Activated T-helper 17 cell treated with anti-CD3 and anti-CD28 coated beads, Interleukin-2, amount 50 U/mL, for 72 hours (primary cell): Measurements from ENCODE around the gene ABL2. TPM values are rescaled to one million over a fixed set of nuclear protein-coding genes. Genes with fewer than 3 reads are reported as not detected.
"Not testable (repeated sequence)": the region's sequence is repeated elsewhere in the genome, so short reads cannot be mapped to it uniquely, and the experiment has no call there.

Source experiments
- ATAC-seq: fragments of 150-1000 bp; cut with Tn5 transposase; replicated peaks from 2 replicates; pipeline ENCODE4 v1.10.0; 2021; ENCODE audit warnings: mild to moderate bottlenecking, moderate library complexity
- H3K27ac Mint-ChIP-seq: one replicate; pipeline ENCODE4 v1.8.0; 2022; ENCODE audit warnings: mixed read lengths
- H3K27me3 Mint-ChIP-seq: one replicate; pipeline ENCODE4 v1.8.0; 2022; ENCODE audit warnings: mixed read lengths
- H3K36me3 Mint-ChIP-seq: one replicate; pipeline ENCODE4 v1.8.0; 2022; ENCODE audit warnings: low read depth, mild to moderate bottlenecking, mixed read lengths
- H3K4me1 Mint-ChIP-seq: one replicate; pipeline ENCODE4 v1.8.0; 2022; ENCODE audit warnings: mixed read lengths
- H3K4me3 Mint-ChIP-seq: one replicate; pipeline ENCODE4 v1.8.0; 2022; ENCODE audit warnings: mild to moderate bottlenecking, mixed read lengths
- H3K9me3 Mint-ChIP-seq: one replicate; pipeline ENCODE4 v1.8.0; 2022; ENCODE audit warnings: mixed read lengths
- total RNA-seq, 2 donors: library from RNA; stranded (reverse); gene quantifications; one replicate each; pipeline ENCODE4 v1.2.3, GENCODE V29; 2022

Gene ABL2
- total RNA-seq, 2 donors from 2014 or later: 5.2 to 8.2 TPM

DNA sequence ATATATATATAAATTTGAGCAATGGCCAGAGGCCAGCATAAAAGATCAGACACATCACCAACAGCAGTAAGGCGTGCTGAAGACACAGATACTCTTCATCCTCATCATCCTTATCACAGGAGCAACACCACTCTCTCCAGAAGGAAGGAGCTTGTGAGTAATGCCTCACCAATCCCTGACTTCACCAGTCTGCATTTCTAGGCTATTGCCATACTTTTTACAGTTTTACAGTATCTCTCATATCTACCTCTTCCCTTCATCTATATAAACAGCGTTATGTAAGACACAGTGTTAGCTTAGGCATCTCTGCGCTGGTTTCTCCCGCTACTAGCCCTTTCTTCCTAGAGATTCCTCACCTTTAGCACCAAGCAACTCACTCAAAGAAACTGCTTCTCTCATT, 2.4 kb upstream of the ABL2 start:
- ATAC-seq: no peak
- H3K27ac Mint-ChIP-seq: no peak overlapping the region
- no peaks in the 10 kb centered on the region for H3K27me3 Mint-ChIP-seq

DNA sequence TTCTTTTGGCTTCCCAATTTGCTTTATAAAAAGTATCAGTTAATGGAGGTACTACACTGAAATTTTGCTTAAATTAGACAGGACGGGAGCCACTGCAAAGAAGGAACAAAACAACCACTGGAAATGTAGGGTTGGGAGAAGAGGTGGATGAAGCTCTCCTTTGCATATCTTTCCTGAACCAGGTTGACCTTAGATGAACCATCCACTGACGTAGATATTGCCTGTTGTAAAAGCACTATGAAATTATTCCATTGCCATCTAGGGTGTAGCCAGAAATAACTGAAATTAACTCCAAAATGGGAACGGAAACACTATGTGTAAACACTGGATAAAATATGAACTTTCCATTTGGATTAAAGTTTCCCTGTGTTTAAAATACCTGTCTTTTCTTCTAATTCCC, 1.2 kb upstream of the ABL2 start:
- Mint-ChIP-seq H3K36me3 (no peaks in the 10 kb centered on the region), H3K4me1 (peaks cover 28% of the 10 kb centered on the region), H3K4me3 (peak overlapping the region; percentile 80), H3K27ac (peak overlapping the region; percentile 64), H3K9me3 (no peaks in the 10 kb centered on the region), H3K27me3 (no peaks in the 10 kb centered on the region)
- ATAC-seq: no peak

More for the DNA sequence above, 2.4 kb upstream of the ABL2 start:
- Mint-ChIP-seq H3K9me3 (no peaks in the 10 kb centered on the region), H3K4me1 (peaks cover 18% of the 10 kb centered on the region), H3K36me3 (no peaks in the 10 kb centered on the region), H3K4me3 (no peak overlapping the region)

DNA sequence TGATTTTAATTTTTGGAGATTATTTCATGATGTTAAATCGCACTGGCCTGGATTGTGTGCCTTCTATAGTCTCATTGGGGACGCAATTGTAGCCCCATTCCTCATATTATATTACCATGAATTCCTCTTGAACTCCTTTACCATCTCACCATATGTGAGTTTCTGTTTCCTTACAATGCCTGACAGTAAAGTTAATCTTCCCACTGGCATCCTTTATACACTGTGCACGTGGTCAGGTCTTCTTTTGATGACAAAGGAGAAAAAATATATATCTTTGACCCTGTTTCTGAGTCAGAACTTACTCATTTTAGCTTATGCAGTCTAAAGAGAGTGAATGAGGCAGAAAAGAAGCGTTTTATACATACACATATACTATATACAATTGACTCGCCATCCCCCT, 774 bp upstream of the ABL2 start:
- Mint-ChIP-seq H3K36me3 (no peaks in the 10 kb centered on the region), H3K27me3 (no peaks in the 10 kb centered on the region), H3K4me1 (peaks cover 28% of the 10 kb centered on the region), H3K27ac (peak overlapping the region; percentile 64), H3K9me3 (no peaks in the 10 kb centered on the region), H3K4me3 (peak overlapping the region; percentile 80)
- ATAC-seq: peak; percentile 61

DNA sequence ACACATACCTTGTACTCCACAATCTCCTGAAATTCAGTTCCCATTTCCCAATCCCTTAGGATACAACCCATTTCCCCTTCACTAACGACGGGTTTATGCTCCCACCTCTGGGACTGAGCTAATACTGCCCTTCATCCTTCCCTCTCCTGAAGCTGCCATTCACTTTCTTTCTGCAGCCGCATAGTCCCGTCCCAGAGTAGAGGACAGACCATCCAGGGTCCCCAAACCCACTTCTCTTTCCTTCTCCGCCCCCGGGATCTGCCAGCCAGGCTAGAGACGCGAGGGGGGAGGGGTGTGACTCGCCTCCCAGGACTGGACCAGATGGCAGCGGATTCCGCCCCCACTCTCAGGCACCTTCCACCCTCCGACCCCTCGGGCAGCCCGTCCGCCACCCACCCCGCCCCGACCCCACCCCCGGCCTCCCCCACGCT, 679 bp downstream of the ABL2 start:
- H3K27ac Mint-ChIP-seq: peak overlapping the region; percentile 74
- peaks cover 28% of the 10 kb centered on the region for H3K4me1 Mint-ChIP-seq
- peak; percentile 24 for ATAC-seq
- no peaks in the 10 kb centered on the region for H3K36me3 Mint-ChIP-seq
- H3K27me3 Mint-ChIP-seq: no peaks in the 10 kb centered on the region
- H3K4me3 Mint-ChIP-seq: peak overlapping the region; percentile 89
- no peaks in the 10 kb centered on the region for H3K9me3 Mint-ChIP-seq

DNA sequence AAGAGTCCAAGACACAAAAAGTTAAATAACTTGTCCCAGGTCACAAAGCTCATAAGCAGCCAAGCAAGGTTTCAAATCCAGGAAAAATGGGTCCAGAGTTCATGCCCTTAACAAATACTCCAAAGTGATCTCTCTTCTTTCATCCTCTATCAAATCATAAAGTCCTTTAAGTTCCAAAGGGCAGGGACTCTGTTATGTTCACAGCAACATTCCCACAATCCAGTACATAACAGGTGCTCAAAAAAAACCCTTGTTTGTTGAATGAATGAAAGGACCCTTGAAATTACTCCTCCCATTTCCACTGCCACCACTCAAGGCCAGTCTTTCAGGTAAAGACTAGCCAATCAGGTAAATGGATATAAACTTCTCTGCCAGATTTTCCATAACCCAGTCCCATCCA, 2.7 kb downstream of the ABL2 start:
- Mint-ChIP-seq H3K27ac (no peak overlapping the region), H3K9me3 (no peaks in the 10 kb centered on the region), H3K27me3 (no peaks in the 10 kb centered on the region), H3K4me1 (peaks cover 28% of the 10 kb centered on the region), H3K4me3 (no peak overlapping the region), H3K36me3 (peaks cover 3% of the 10 kb centered on the region)
- no peak for ATAC-seq

DNA sequence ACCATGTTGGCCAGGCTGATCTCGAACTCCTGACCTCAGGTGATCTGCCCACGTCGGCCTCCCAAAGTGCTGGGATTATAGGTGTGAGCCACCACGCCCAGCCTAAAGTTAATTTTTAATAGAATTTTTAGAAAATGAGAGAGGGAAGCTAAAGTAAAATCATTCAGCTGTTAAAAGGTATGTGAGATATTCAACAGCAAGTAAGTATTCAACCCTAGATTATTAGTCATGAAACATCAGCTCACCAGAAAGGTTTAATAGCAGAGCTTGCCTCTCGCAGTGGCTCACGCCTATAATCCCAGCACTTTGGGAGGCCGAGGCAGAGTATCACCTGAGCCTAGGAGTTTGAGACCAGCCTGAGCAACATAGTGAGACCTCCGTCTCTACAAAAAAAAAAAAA, 5.0 kb downstream of the ABL2 start:
- H3K9me3 Mint-ChIP-seq, H3K4me3 Mint-ChIP-seq, H3K27me3 Mint-ChIP-seq, ATAC-seq, H3K27ac Mint-ChIP-seq, H3K36me3 Mint-ChIP-seq: not testable (repeated sequence)
- H3K4me1 Mint-ChIP-seq: peaks cover 20% of the 10 kb centered on the region

DNA sequence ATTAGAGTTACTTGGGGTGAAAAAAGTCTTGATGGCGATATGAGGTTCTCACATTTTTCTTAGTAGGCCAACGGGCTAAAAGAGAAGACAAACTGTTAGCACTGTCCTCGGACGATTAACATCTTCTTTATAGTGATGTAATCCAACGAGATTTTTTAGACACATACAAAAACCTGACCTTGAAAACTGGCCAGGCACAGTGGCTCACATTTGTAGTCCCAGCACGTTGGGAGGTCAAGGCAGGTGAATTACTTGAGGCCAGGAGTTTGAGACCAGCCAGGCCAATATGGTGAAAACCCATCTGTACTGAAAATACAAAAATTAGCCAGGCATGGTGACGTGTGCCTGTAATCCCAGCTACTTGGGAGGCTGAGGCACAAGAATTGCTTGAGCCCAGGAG, 8.4 kb downstream of the ABL2 start:
- H3K4me1 Mint-ChIP-seq, ATAC-seq, H3K36me3 Mint-ChIP-seq, H3K27me3 Mint-ChIP-seq, H3K9me3 Mint-ChIP-seq, H3K27ac Mint-ChIP-seq, H3K4me3 Mint-ChIP-seq: not testable (repeated sequence)

DNA sequence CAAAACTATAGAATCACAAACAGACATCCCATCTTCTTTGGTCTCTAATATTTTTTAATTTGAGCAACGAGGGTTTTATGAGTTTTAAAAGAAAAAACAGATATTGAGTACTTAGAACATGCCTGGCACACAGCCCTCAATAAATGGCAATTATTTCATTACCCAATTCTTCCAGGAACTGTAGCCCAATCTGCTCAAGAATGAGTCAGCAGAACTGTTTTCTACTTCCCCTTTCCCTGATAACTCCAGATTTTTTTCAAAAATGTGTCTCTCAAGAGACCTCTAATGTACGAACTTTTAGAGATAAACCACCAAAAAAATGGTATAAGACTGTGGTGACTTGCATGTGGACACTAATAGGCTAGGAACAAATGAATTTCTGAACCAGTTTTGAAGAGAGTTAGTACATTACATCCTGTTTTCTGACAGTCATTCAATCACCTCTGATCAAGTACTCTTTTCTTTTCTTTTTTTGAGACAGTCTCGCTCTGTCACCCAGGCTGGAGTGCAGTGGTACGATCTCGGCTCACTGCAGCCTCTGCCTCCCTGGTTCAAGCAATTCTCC, 11.5 kb downstream of the ABL2 start:
- Mint-ChIP-seq H3K27ac (peak overlapping the region; percentile 59), H3K27me3 (no peaks in the 10 kb centered on the region), H3K4me1 (no peaks in the 10 kb centered on the region), H3K9me3 (no peaks in the 10 kb centered on the region), H3K4me3 (no peak overlapping the region), H3K36me3 (peaks cover 5% of the 10 kb centered on the region)
- no peak for ATAC-seq

DNA sequence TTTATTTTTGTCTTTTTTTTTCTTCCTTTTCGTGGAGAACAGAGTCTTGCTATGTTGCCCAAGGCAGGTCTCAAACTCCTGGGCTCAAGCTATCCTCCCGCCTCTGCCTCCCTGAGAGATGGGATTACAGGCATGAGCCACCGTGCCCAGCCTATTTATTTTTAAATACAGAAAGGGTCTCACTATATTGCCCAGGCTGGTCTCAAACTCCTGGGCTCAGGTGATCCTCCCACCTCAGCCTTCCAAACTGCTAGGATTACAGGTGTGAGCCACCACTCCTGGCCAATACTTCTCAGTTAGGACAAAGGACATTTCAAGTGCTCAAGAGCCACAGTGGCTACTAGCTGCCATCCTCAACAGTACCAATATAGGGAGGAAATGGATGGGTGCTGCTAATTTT, 16.2 kb downstream of the ABL2 start:
- H3K36me3 Mint-ChIP-seq, H3K4me1 Mint-ChIP-seq, H3K9me3 Mint-ChIP-seq, ATAC-seq, H3K4me3 Mint-ChIP-seq, H3K27ac Mint-ChIP-seq, H3K27me3 Mint-ChIP-seq: not testable (repeated sequence)

DNA sequence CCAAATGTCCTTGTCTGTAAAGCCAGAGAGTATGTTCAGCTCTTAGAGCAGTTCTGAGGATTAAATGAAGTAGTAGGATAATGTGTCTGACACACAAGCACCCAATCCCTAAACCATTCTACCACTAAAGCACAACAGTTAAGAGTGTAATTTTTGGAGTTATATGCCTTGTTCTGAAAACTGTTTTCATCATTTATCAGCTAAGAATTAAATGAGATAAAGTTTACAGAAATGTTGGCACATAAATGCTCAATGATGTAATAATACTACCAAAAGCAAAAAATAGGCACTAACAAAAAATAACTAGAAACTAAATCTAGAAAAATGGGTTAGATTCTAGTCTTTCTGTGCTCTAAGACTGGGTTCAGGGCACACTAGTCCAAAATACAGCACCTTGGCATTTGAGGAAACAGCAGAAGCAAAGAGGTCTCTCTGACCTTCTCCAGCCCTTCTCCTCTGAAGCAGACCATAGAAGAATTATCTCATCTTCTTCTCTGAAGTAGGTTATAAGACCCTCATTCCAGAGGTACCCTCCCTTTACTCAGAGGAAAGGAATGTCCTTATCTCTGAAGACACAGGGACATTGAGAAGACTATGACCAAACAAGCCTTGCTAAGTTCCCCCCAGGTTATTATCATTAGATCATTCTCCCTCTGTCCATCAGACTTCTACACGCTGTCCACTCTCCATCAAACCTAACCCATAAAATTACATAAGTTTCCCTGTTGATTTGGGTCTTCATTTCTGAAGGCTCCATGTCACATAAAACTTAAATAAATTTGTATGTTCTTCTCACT, 20.6 kb downstream of the ABL2 start:
- H3K36me3 Mint-ChIP-seq: peaks cover 5% of the 10 kb centered on the region
- H3K27ac Mint-ChIP-seq: peak overlapping the region; percentile 68
- H3K27me3 Mint-ChIP-seq: no peaks in the 10 kb centered on the region
- no peak for ATAC-seq
- peaks cover 4% of the 10 kb centered on the region for H3K9me3 Mint-ChIP-seq
- peaks cover 23% of the 10 kb centered on the region for H3K4me1 Mint-ChIP-seq
- H3K4me3 Mint-ChIP-seq: no peak overlapping the region

DNA sequence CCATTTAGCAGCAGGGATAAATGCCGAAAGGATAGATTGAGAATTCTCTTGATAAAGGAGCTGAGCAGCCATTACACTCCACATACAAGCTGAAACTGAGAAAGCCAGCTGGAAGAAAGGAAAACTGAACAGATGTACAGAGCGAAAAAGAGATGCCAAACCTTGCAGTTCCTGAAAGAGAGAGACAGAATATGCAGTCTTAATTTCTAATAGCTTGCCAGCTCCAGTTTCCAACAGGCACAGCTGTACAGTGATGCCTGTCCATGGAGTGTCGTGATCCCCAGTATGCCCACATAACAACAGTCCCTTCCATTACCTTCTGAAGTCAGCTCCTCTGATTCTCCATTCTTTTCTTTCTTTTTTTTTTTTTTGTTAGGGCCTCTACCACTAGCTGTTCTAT, 22.7 kb downstream of the ABL2 start:
- Mint-ChIP-seq H3K4me3 (no peak overlapping the region), H3K4me1 (peaks cover 30% of the 10 kb centered on the region), H3K27me3 (no peaks in the 10 kb centered on the region), H3K27ac (peak overlapping the region; percentile 19), H3K9me3 (peaks cover 4% of the 10 kb centered on the region), H3K36me3 (peaks cover 2% of the 10 kb centered on the region)
- no peak for ATAC-seq

DNA sequence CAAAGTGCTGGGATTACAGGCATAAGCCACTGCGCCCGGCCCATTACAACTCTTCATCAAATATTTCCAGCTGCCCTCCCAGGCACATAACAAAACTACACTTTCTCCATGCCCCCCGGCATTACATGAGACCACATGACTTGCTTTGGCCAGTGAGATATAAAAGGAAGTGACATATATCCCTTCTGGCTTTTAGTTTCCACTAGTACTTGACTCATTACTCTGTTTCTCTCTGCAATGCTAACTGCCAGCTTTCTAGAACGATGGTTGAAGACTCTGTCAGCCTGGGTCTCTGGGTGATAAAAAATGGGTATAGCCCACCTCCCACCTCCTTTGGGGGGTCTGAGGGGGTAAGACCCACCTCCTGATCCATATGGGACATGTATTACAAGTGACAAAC, 24.2 kb downstream of the ABL2 start:
- Mint-ChIP-seq H3K9me3 (peaks cover 4% of the 10 kb centered on the region), H3K27me3 (no peaks in the 10 kb centered on the region), H3K4me1 (peaks cover 30% of the 10 kb centered on the region), H3K36me3 (no peaks in the 10 kb centered on the region), H3K27ac (peak overlapping the region; percentile 51), H3K4me3 (peak overlapping the region; percentile 58)
- ATAC-seq: peak; percentile 90

DNA sequence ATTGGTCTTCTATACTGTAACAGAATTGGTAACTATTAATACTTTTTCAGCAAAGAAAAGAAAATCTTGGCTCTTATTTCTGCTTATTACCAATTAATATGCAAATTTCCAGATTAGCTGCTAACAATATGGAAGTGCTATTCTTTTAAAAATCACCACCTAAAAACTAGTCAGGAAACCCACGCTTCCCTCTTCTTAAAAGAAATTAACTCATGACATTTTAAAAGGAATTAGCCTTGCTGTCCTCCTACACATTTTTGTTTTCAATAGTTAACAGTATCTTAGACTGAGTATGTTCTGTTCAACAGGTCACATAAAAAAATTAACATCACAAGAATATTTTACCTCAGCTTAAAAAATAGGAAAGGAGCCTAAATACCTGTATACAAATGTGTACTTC, 27.3 kb downstream of the ABL2 start:
- H3K27ac Mint-ChIP-seq: peak overlapping the region; percentile 53
- H3K9me3 Mint-ChIP-seq: peaks cover 4% of the 10 kb centered on the region
- peaks cover 23% of the 10 kb centered on the region for H3K4me1 Mint-ChIP-seq
- H3K27me3 Mint-ChIP-seq: no peaks in the 10 kb centered on the region
- H3K4me3 Mint-ChIP-seq: peak overlapping the region; percentile 41
- no peaks in the 10 kb centered on the region for H3K36me3 Mint-ChIP-seq
- ATAC-seq: peak; percentile 50

DNA sequence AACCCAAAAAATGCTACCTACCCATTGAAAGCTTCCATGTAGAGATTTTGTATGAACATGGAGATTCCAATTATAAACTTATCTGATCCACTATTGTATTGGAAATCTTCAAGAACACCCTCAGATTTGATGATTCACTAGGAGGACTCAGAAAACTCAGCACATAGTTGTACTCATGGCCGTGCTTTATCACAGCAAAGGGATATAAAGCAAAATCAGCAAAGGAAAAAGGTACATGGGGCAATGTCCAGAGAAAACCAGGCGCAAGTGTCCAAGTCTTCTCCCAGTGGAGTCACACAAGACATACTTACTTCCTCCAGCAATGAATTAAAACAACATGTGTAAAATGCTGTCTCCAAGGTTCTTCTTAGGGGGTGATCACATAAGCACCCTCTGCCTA, 28.9 kb downstream of the ABL2 start:
- H3K36me3 Mint-ChIP-seq: no peaks in the 10 kb centered on the region
- peaks cover 14% of the 10 kb centered on the region for H3K4me1 Mint-ChIP-seq
- no peaks in the 10 kb centered on the region for H3K27me3 Mint-ChIP-seq
- ATAC-seq: no peak
- peaks cover 4% of the 10 kb centered on the region for H3K9me3 Mint-ChIP-seq
- H3K4me3 Mint-ChIP-seq: no peak overlapping the region
- no peak overlapping the region for H3K27ac Mint-ChIP-seq

DNA sequence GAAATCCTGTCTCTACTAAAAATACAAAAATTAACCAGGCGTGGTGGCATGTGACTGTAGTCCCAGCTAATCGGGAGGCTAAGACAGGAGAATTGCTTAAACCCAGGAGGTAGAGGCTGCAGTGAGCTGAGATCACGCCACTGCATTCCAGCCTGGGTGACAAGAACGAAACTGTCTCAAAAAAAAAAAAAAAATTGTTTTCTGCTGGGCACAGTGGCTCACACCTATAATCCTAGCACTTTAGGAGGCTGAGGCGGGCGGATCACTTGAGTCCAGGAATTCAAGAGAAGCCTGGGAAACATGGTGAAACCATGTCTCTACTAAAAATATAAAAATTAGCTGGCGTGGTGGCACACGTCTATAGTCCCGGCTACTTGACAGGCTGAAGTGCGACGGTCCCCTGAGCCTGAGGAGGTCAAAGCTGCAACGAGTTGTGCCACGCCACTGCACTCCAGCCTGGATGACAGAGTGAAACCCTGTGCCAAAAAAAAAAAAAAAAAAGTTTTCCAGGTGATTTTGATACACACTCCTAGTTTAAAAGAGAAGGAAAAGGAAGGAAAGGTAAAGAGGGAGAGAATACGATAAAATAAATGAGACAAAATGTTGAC, 31.7 kb downstream of the ABL2 start:
- H3K4me1 Mint-ChIP-seq: peaks cover 7% of the 10 kb centered on the region
- no peak overlapping the region for H3K27ac Mint-ChIP-seq
- no peak overlapping the region for H3K4me3 Mint-ChIP-seq
- H3K27me3 Mint-ChIP-seq: no peaks in the 10 kb centered on the region
- no peaks in the 10 kb centered on the region for H3K36me3 Mint-ChIP-seq
- H3K9me3 Mint-ChIP-seq: no peaks in the 10 kb centered on the region
- ATAC-seq: no peak
